Suppressor macrophage treated with lipopolysaccharide for 4 hours (primary cell): ENCODE measurements around the gene ERCC4.
"Not testable (repeated sequence)": the region's sequence is repeated elsewhere in the genome, so short reads cannot be mapped to it uniquely, and the experiment has no call there.

Source experiments
- DNase-seq: peaks from one replicate; pipeline ENCODE4 v3.0.0-alpha.2; 2020

The ERCC4 gene

DNA sequence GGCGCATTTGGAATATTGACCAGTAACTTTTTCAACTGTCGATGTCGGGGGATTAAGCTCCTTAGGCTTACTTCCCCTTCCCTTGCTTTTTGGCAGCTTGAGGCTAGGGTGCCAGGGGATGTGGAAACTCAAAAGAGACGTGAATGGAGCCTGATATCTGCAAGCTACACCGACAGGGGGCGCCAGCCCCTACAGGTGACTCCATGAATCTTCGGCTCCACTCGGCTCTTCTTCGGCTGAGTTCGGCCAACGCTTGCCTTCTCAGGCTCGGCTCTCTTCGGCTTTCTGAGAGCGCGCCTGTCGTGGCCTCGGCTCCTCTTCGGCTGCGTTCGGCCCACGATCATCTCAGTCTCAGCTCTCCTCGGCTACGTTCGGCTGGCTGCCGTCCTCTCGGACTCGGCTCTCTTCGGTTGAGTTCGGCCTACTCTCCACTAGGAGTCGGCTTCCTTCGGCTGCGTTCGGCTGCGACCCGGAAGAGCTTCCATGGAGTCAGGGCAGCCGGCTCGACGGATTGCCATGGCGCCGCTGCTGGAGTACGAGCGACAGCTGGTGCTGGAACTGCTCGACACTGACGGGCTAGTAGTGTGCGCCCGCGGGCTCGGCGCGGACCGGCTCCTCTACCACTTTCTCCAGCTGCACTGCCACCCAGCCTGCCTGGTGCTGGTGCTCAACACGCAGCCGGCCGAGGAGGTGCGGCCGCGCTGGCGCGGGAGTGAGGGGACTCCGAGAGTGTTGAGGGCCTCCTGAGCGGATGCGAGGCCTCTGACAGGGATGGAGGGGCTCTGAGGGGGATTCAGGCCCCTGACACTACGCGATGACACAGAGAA lies at the start of gene ERCC4:
Gene ERCC4 (plus strand): TSS at position 472 of the 827 bp plus-strand sequence. CDS start 12 bp downstream, at position 484.
- peak; percentile 100 for DNase-seq

GRCh38 chr16:13873835-13874438 lies 46.0 kb upstream of the ERCC4 start:
- no peak for DNase-seq

DNA sequence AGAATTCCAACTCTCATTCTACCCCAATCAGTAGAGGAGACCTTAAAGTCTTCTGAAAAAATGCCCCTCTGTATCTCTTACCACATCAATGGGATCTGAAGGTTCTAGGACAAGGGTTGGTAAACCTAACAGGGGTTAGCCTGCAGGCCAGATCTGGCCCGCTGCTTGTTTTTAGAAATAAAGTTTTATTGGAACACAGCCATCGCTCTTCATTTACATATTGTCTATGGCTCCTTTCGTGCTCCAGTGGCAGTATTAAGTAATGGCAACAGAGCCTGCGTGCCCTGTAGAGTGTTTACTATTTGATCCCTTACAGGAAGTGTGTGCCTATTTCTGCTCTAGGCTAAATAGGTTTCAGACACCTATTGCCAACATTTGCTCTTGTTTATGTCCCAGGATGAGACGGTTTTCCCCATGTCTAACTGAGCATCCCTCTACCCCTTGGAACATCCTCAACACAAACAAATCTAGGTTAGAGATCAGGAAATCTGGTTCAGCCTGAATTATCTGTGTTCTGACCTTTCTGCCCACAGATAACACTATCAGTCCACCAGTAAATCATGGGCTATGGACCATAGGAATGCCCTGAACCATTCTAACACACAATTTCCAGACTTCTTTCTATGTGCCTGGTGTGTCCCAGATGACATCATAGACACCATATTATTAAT lies 44.2 kb upstream of the ERCC4 start:
- no peak for DNase-seq

DNA sequence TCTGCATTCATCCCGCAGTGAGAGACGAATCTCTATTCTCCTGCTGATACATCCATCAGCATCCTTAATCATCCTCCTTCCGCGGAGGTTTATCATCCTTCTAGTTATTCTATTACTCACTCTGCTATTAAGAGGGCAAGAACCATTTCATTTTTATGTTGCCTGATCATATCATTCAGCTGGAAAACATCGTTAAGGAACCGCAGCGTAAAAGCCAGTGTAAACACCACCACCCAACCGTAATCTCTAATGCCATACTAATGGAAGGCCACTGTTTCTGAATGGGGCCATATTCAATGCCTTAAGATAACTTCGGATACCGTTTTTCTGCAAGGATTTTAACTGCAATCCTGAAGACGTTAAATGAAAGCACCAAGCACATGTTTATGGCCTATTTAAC lies 36.7 kb upstream of the ERCC4 start:
- DNase-seq: no peak

GRCh38 chr16:13883881-13884280 lies 36.1 kb upstream of the ERCC4 start:
- no peak for DNase-seq

GRCh38 chr16:13885700-13886099 lies 34.3 kb upstream of the ERCC4 start:
- no peak for DNase-seq

GRCh38 chr16:13886608-13887007 lies 33.3 kb upstream of the ERCC4 start:
- no peak for DNase-seq

GRCh38 chr16:13889323-13889722 lies 30.6 kb upstream of the ERCC4 start:
- not testable (repeated sequence) for DNase-seq

GRCh38 chr16:13892301-13892700 lies 27.7 kb upstream of the ERCC4 start:
- no peak for DNase-seq

DNA sequence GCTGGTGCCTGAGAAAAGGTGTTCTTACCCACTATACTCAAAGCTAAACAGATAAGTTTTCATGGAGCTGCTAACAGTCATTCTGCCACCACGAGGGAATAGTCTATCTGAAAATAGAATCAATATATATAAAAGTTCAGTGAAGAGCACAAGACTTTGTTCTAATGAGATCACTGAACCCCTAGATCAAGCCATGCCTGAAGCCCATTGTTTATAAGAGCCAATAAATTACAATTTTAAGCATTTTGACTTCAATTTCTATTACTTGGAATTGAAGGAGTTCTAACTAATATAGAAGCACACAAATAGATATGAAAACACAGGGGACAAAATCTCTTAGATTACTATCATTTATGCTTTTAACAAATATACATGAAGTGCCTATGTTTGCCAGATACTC lies 24.4 kb upstream of the ERCC4 start:
- no peak for DNase-seq

DNA sequence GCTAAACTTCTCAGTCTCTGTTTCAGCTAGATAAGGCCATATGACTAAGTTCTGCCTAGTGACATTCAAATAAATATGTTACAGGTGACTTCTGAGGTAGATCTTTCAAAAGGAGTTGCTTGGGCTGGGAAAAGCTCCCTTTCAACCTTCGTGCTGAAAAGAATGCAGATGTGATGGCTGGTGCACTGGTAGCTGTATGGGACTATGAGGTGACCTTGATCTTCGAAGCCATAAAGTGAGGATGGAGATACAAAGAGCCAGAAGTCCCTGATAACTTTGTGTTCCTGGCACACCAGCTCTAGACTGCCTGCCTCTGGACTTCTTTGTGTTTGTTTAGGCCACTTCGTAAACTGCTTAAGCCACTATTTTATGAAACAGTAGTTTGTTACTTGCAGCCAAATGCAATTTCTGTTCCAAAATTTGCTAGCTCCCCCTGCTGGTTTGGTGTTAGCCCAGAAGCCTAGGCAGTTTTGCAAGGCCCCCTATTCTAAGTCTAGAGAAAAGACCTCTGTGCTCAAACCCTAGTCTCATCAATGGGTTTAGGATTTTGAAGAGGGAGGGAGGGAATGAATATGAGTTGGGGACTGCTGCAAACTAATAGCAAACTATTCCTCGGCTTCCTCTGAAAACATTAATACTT lies 23.3 kb upstream of the ERCC4 start:
- no peak for DNase-seq

GRCh38 chr16:13897806-13898205 lies 22.1 kb upstream of the ERCC4 start:
- DNase-seq: no peak

DNA sequence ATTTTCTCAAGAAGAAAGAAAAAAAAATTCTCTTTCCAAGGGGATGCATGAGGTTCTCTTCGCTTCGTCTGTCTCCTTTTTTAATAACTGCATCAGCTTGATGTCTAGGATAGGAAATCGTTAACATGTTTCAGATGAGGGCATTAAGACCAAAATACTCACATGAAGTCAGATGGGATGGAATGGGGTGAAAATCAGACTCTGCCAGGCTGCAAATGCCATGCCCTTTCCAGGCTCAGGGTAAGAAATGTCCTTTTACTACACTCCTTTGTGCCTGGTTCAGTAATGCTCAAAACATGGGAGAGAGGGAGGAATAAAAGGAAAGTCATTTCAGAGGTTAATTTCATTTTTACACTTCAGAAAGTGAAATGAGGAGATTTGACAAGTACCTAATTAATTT lies 21.7 kb upstream of the ERCC4 start:
- no peak for DNase-seq

DNA sequence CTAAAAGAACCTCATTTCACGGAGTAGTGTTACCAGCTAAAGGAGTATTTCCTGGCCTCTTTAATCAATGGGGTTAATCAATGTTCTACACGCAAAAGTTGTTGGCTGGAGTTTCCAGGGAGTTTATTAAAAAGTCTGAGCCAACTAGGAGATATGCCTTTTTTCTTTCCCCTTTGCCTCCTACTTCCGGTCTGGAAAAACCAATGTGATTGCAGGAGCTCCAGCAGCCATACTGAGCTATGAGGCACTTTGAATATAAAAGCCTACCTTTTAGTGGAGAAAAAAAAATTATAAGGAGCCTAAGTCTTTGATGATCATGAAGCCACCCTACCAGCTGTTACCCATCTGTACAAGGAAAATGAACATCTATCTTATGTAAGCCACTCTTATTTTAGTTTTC lies 17.9 kb upstream of the ERCC4 start:
- DNase-seq: no peak

GRCh38 chr16:13902677-13903076 lies 17.3 kb upstream of the ERCC4 start:
- DNase-seq: no peak

DNA sequence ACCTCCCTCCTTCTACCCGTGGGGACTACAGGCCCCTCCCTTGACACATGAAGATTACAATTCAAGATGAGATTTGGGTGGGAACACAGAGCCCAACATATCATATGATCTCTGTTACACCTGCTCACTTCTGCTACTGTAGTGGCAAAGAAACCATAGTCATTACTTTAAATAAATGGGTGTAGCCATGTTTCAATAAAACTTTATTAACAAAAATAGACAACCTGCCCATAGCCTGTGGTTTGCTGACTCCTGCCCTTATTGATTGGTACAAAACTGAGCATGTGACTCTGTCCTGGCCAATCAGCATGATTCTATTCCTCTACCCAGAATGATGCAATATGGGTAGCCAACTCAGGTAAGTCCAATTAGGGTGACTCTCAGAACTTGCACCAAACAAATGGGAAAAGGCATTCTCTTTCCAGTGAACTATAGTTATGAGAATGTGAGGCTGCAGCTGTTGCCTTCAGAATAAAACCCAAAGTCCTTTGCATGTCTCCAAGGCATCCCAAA lies 15.7 kb upstream of the ERCC4 start:
- DNase-seq: no peak

DNA sequence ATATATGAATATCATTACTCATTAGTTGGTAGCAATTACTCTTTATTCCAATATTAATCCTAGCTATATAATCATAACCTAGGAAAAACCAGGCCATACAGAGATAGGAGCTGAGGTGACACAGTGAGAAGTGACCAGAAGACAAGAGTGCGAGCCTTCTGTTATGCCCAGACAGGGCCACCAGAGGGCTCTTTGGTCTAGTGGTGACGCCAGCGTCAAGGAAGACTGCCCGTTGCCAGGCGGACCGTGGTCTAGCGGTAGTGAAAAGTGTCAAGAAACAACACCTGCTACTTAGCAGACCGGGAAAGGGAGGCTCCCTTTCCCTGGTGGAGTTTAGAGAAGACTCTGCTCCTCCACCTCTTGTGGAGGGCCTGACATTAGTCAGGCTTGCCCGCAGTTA lies 15.1 kb upstream of the ERCC4 start:
- DNase-seq: peak; percentile 27

GRCh38 chr16:13906168-13907089 lies 13.5 kb upstream of the ERCC4 start:
- DNase-seq: no peak

GRCh38 chr16:13907431-13907830 lies 12.5 kb upstream of the ERCC4 start:
- DNase-seq: no peak

DNA sequence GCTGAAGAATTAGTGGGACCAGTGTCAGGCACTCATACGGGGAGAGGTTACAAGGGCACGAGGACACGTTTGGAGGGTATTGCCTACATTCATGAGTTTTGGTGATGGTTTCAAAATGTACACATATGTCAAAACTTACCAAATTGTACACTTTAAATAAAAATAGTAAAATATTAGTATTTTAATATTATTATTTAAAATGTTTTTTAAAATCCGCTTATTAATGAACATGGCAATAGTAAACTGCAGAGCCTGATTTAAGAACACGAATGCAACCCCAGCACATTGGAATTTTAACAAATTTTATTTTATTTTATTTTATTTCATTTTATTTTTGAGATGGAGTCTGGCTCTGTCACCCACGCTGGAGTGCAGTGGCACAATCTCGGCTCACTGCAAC lies 10.9 kb upstream of the ERCC4 start:
- DNase-seq: no peak

- DNase-seq: no peak
These were observed 10.1 kb upstream of the ERCC4 start for GRCh38 chr16:13909872-13910303.

- DNase-seq: no peak
These were observed 8.6 kb upstream of the ERCC4 start for GRCh38 chr16:13911306-13911705.
